PC-3 (cell line): ENCODE results near the gene SHTN1. TPM values are rescaled to one million over a fixed set of nuclear protein-coding genes. Genes with fewer than 3 reads are reported as not detected.

Experiments
- ATAC-seq: fragments of 200-7000 bp; cut with Tn5 transposase; 2 replicates; pipeline ENCODE4 v1.9.1; 2020; ENCODE audit warnings: mild to moderate bottlenecking, moderate library complexity
- BruUV-seq: library from RNA; stranded (reverse); fragments of 400-500 nt; replicated peaks from 2 replicates; lab custom pipeline; 2021; lab: Mats Ljungman, UMichigan
- CTCF ChIA-PET: fragments of 300-600 bp; sonication (Branson Sonifier 250); formaldehyde crosslinking; loops from one replicate; lab custom pipeline; 2022; ENCODE audit warnings: antibody characterized with exemption; lab: Charles Lee
- POLR2A ChIA-PET: fragments of 300-600 bp; sonication (Branson Sonifier 250); formaldehyde crosslinking; loops from one replicate; lab custom pipeline; 2022; ENCODE audit warnings: antibody characterized with exemption; ENCODE audit not compliant: unreplicated experiment; lab: Charles Lee
- DNase-seq: peaks from one replicate; pipeline ENCODE4 v3.0.0-alpha.2; 2015
- H2AFZ ChIP-seq: fragments of 300-600 bp; sonication (generic); 2 replicates; pipeline ENCODE4 v1.6.0; 2016; ENCODE audit warnings: antibody characterized with exemption, low read length
- H3F3A ChIP-seq: fragments of 300-600 bp; sonication (generic); one replicate; pipeline ENCODE4 v1.6.0; 2017; ENCODE audit warnings: antibody characterized with exemption, low read length, control low read depth, mild to moderate bottlenecking; ENCODE audit not compliant: unreplicated experiment
- H3K27ac ChIP-seq: fragments of 300-600 bp; sonication (generic); 2 replicates; pipeline ENCODE4 v1.5.1; 2016; ENCODE audit warnings: mild to moderate bottlenecking, low read length
- H3K27me3 ChIP-seq: fragments of 300-600 bp; sonication (generic); 2 replicates; pipeline ENCODE4 v1.6.1; 2016; ENCODE audit warnings: low read length, mixed read lengths
- H3K36me3 ChIP-seq: fragments of 300-600 bp; sonication (generic); 2 replicates; pipeline ENCODE4 v1.6.1; 2016; ENCODE audit warnings: low read depth, mixed run types, low read length, mixed read lengths
- H3K4me1 ChIP-seq: fragments of 300-600 bp; sonication (generic); 2 replicates; pipeline ENCODE4 v1.5.1; 2016; ENCODE audit warnings: low read length; ENCODE audit not compliant: insufficient read depth
- H3K4me2 ChIP-seq: fragments of 300-600 bp; sonication (generic); 2 replicates; pipeline ENCODE4 v1.6.0; 2016; ENCODE audit warnings: low read length
- H3K4me3 ChIP-seq: fragments of 300-600 bp; sonication (generic); 2 replicates; pipeline ENCODE4 v1.5.1; 2016; ENCODE audit warnings: mild to moderate bottlenecking, low read length, mixed read lengths
- H3K79me2 ChIP-seq: fragments of 300-600 bp; sonication (generic); 2 replicates; pipeline ENCODE4 v1.6.1; 2017; ENCODE audit warnings: low read length, mixed read lengths
- H3K9ac ChIP-seq: fragments of 300-600 bp; sonication (generic); 2 replicates; pipeline ENCODE4 v1.6.0; 2016; ENCODE audit warnings: mild to moderate bottlenecking, low read length
- H3K9me2 ChIP-seq: fragments of 300-600 bp; sonication (generic); replicated peaks from 2 replicates; pipeline ENCODE4 v1.6.1; 2016; ENCODE audit warnings: mixed run types, low read length, mixed read lengths
- H3K9me3 ChIP-seq: fragments of 300-600 bp; sonication (generic); 2 replicates; pipeline ENCODE4 v1.6.1; 2016; ENCODE audit warnings: low read length, mixed read lengths
- H4K20me1 ChIP-seq: fragments of 300-600 bp; sonication (generic); 2 replicates; pipeline ENCODE4 v1.6.1; 2016; ENCODE audit warnings: low read length, mixed read lengths
- EZH2 ChIP-seq: fragments of 300-600 bp; sonication (generic); IDR thresholded peaks from one replicate; pipeline ENCODE4 v1.6.1; 2017; ENCODE audit warnings: antibody characterized with exemption, mild to moderate bottlenecking, low read length; ENCODE audit not compliant: unreplicated experiment
- EZH2phosphoT487 ChIP-seq: fragments of 300-600 bp; sonication (generic); IDR thresholded peaks from 2 replicates; pipeline ENCODE4 v1.6.1; 2018; ENCODE audit warnings: mild to moderate bottlenecking, antibody characterized with exemption, low read length, borderline replicate concordance
- intact Hi-C: fragments of 100-400 bp; cut with micrococcal nuclease; formaldehyde crosslinking; loops from 2 replicates; pipeline ENCODE4 v1.9.0; 2023
- total RNA-seq: library from RNA; depleted of rRNA; stranded (reverse); fragments of >200 nt; gene quantifications from 2 replicates; pipeline ENCODE4 v1.2.3, GENCODE V29; 2014
- TF ChIP-seq, protein P1 (sequence below): fragments of 300-600 bp; sonication (generic); conservative IDR thresholded peaks from 2 replicates; pipeline ENCODE4 v1.5.1; 2017; ENCODE audit warnings: antibody characterized with exemption, low read depth, mild to moderate bottlenecking, low read length

SHTN1 gene
- total RNA-seq, 1 experiment from 2014 or later, result 13.0 TPM

DNA sequence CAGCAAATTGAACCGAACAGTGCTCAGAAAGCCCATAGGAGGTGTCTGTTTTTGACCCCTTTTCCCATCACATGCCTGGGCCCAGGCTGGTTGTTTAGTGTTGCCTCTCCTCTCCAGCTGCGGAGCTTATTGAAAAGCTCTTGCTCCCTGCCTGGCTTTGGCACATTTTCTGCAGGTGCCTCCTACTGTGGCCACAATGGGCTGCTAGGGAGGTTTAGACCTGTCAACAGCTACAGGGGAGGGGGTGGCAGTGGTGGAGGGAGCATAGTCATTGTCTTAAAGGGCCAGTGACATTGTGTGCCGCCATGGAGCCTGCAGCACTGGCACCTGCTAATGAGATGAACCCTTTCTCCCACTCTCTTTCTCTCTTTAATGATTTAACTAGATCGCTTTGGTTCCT is 168.9 kb downstream of the SHTN1 start:
- no peaks in the 10 kb centered on the region for H3K4me1 ChIP-seq
- BruUV-seq, result no TSS peak
- H3K27ac ChIP-seq, result no peak overlapping the region
- H3K79me2 ChIP-seq, result no peaks in the 10 kb centered on the region
- no peaks in the 10 kb centered on the region for H4K20me1 ChIP-seq
- no peak for ATAC-seq
- intact Hi-C loops, result loop anchor here (5.0 kb wide), 1 partner anchor 341 kb away; no protein-coding TSS in a partner anchor
- H3K36me3 ChIP-seq, result no peaks in the 10 kb centered on the region
- DNase-seq, result no peak
- TF ChIP-seq EZH2 (no peak), EZH2phosphoT487 (no peak)
- TF ChIP-seq, protein P1, sequence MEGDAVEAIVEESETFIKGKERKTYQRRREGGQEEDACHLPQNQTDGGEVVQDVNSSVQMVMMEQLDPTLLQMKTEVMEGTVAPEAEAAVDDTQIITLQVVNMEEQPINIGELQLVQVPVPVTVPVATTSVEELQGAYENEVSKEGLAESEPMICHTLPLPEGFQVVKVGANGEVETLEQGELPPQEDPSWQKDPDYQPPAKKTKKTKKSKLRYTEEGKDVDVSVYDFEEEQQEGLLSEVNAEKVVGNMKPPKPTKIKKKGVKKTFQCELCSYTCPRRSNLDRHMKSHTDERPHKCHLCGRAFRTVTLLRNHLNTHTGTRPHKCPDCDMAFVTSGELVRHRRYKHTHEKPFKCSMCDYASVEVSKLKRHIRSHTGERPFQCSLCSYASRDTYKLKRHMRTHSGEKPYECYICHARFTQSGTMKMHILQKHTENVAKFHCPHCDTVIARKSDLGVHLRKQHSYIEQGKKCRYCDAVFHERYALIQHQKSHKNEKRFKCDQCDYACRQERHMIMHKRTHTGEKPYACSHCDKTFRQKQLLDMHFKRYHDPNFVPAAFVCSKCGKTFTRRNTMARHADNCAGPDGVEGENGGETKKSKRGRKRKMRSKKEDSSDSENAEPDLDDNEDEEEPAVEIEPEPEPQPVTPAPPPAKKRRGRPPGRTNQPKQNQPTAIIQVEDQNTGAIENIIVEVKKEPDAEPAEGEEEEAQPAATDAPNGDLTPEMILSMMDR, result no peak
- no peak overlapping the region for H3K4me3 ChIP-seq
- H3K9me2 ChIP-seq, result no peaks in the 10 kb centered on the region
- no peak overlapping the region for H2AFZ ChIP-seq
- H3F3A ChIP-seq, result no peaks in the 10 kb centered on the region
- no peaks in the 10 kb centered on the region for H3K27me3 ChIP-seq
- POLR2A ChIA-PET, result no interaction called here
- CTCF ChIA-PET, result no interaction called here
- no peak overlapping the region for H3K4me2 ChIP-seq
- H3K9me3 ChIP-seq, result no peaks in the 10 kb centered on the region
- H3K9ac ChIP-seq, result no peak overlapping the region

DNA sequence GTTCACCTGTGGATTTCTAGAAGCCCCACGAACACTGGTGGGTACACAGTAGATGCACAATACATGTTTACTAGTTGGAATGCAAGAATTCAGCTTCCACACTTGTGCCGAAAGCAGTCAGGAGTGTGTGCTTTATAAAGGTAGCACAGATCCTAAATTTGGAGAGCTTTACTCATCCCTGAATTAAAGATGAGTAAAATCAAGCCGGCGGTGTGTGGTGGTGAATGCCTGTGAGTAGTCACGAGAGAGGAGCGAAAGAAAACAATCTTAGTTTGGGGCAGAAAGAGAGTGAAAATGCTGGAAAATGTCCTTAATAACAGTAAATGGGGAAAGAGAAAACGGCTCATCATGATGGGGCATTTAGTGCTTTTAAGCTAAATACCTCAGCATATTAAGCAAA is 169.3 kb downstream of the SHTN1 start:
- H3K4me2 ChIP-seq, result no peak overlapping the region
- H2AFZ ChIP-seq, result no peak overlapping the region
- no peaks in the 10 kb centered on the region for H3K9me3 ChIP-seq
- H3K9ac ChIP-seq, result no peak overlapping the region
- no TSS peak for BruUV-seq
- ChIA-PET CTCF (no interaction called here), POLR2A (no interaction called here)
- no peak for TF ChIP-seq EZH2
- TF ChIP-seq, protein P1, result no peak
- no peak for TF ChIP-seq EZH2phosphoT487
- H3K4me3 ChIP-seq, result no peak overlapping the region
- H3K79me2 ChIP-seq, result no peaks in the 10 kb centered on the region
- no peaks in the 10 kb centered on the region for H3K4me1 ChIP-seq
- no peaks in the 10 kb centered on the region for H3F3A ChIP-seq
- no peaks in the 10 kb centered on the region for H3K27me3 ChIP-seq
- H3K27ac ChIP-seq, result no peak overlapping the region
- H3K9me2 ChIP-seq, result no peaks in the 10 kb centered on the region
- no peaks in the 10 kb centered on the region for H4K20me1 ChIP-seq
- ATAC-seq, result no peak
- DNase-seq, result no peak
- H3K36me3 ChIP-seq, result no peaks in the 10 kb centered on the region
- intact Hi-C loops, result loop anchor here (5.0 kb wide), 1 partner anchor 342 kb away; no protein-coding TSS in a partner anchor

DNA sequence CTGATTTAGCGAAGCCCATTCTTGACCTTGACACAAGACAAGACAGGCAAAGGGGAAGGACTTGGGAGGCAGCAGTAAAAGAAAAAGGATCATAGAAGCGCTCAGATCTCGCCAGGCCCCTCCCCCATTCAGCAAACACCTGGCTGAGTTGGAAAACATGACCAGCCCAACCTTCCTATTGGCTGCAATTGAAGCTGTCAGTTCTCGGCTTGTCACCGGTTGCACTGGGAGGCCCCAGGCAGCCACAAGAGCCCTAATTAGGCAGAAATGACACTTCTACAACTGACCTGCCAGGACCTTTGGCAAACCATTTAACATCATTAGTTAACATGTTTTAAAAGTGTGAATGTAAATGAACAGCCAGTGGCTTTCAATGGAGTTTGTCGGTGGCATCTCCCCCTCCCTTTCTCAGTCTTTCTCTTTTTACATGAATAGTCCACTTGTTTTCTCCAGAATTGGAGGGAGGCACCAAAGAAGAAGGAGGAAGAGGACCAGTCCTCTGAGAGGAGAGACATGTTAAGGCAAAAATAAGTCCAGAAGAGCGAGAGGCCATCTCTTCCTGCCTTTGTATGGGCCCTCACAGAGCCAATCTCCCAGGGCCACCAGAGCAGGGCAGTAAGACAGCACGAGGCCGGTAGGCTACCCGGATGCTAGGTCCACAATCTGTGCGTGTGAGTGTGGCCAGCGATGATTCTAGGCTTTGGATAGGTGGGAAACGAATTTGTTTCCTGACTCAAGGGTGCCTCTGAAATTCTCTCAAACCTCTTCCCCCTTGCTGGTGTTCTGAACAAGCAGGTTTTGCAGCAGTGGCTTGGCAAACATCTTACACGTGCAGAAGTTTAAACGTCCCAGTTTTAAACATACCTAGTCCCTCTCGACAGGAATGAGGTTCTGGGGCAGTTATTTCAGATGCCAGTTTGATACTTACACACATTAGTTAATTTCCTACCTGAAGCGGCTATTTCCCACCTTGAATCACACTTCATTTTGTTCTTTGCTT is 170.7 kb downstream of the SHTN1 start:
- no peaks in the 10 kb centered on the region for H4K20me1 ChIP-seq
- DNase-seq (no peak), ATAC-seq (no peak)
- TF ChIP-seq, protein P1, result no peak
- no peak for TF ChIP-seq EZH2phosphoT487
- no peak overlapping the region for H3K4me2 ChIP-seq
- intact Hi-C loops, result no loop called here
- H3K9ac ChIP-seq, result no peak overlapping the region
- no peaks in the 10 kb centered on the region for H3K27me3 ChIP-seq
- POLR2A ChIA-PET, result no interaction called here
- H3K9me3 ChIP-seq, result no peaks in the 10 kb centered on the region
- no TSS peak for BruUV-seq
- H3K27ac ChIP-seq, result no peak overlapping the region
- CTCF ChIA-PET, result no interaction called here
- no peaks in the 10 kb centered on the region for H3K79me2 ChIP-seq
- no peaks in the 10 kb centered on the region for H3K9me2 ChIP-seq
- no peak overlapping the region for H3K4me3 ChIP-seq
- no peaks in the 10 kb centered on the region for H3K4me1 ChIP-seq
- H3F3A ChIP-seq, result no peaks in the 10 kb centered on the region
- H2AFZ ChIP-seq, result no peak overlapping the region
- H3K36me3 ChIP-seq, result no peaks in the 10 kb centered on the region
